CD4-positive, alpha-beta T cell treated with Interleukin-17A for 1 hour (primary cell): ENCODE measurements around the gene WFIKKN2.
"Not testable (repeated sequence)": the region's sequence is repeated elsewhere in the genome, so short reads cannot be mapped to it uniquely, and the experiment has no call there.

ENCODE experiments used
- DNase-seq: peaks from one replicate; pipeline ENCODE4 v3.0.0-alpha.2; 2020

Gene WFIKKN2

DNA sequence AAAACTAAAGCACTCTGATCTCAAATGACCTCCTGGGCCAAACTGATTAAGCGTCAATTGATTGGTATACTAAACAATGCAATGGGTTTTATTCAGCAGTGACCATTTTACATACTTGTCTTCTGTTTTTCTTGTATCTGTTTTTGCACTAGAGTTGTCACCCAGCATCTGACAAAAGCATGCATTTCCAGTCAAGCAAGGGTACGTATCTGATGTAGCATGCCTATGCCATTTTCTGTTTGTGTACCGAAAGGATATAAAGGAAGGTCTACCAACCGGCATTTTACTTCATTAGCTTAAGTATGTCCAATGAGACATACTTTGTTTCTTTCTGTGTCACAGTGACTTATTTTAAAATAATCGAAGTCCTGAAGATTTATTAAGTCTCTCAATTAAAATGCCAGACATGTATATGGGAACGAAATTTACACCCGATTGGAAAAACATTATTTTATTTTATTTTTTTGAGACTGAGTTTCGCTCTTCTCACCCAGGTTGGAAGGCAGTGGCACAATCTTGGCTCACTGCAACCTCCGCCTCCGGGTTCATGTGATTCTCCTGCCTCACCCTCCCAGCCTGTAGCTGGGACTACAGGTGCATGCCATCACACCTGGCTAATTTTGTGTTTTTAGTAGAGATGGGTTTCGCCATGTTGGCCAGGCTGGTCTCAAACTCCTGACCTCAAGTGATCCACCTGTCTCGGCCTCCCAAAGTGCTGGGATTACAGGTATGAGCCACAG, 23.3 kb downstream of the WFIKKN2 start:
- no peak for DNase-seq

DNA sequence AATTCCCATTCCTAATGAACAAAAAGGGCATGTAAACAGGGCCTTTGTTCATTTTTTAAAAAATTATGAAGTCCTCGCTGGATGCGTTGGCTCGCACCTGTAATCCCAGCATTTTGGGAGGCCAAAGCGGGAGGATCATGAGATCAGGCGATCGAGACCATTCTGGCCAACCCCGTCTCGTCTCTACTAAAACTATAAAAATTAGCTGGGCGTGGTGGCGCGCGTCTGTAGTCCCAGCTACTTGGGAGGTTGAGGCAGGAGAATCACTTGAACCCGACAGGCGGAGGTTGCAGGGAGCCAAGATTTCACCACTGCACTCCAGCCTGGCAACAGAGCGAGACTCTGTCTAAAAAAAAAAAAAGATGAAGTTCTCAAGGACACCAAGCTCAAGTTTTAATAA, 24.3 kb downstream of the WFIKKN2 start:
- not testable (repeated sequence) for DNase-seq

DNA sequence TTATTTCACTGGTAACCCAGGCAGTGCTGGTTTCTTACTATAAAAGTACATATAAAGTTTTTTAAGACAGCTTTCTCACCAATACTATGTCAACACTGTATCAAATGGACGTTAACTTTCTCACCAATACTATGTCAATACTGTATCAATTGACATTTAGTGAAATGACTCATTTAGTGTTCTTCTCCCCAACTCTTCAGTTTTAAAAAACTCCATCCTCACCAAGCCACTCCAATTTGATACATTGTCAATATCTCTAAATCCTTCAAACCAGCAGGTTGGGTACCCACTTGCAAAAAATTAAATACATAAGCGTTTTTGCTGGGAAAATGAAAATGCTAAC, 25.9 kb downstream of the WFIKKN2 start:
- no peak for DNase-seq

DNA sequence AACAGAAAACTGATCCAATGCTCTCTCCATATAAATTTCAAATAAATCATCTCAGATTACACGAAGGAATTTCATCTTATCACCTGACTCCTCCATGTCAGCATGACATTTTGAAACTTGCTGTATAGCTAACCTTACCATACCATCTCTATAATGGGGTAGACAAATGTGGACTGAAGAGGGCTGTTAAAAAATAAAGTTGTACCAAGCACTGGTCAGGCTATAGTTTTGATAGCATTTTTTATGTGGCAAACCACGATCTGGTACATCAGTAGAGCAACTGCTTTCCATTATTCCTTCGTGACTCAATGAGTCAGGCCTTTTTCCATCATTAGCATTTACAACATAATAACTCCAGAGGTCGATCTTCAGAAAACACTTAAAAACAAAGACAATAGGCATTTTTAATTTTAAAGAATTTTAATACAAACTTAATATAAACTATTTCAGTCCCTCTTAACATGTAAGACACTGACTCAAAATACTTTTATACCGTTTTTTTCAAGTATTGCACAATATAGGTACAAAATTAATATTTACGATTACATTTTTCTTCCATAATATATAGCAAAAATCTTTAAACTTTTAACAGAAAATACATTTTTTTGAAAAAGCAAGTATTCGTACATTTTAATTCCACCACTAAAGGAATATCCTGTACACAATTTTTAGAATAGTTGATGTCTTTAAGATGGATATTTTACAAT, 26.6 kb downstream of the WFIKKN2 start:
- DNase-seq: no peak

DNA sequence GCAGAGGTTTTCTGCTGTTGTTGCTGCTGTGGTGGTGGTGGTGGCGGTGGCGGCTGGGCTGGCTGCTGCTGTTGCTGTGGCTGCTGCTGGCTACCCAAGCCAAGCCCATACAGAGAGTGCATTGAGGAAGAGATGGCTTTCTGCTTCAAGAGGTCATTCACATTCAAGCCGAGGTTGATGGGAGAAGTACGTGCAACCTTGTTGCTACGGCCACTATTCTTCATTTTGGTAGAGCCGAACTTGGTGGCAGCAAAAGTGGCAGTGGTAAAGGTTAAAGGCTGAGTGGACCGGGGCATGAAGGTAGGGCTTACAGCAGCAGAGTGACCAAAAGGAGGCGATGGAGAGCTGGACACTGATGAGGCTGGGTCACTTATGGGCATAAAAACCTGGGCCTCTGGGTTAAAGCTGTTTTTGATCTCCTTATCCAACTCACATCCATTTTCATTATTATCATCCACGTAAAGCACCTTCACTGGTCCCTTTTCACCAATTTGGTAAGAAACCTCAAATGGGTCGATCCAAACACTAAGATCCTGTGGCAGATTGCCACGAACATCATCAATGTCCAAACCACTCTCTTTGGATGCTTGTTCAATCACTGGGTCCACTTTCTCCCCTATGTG, 27.9 kb downstream of the WFIKKN2 start:
- DNase-seq: peak; percentile 60

DNA sequence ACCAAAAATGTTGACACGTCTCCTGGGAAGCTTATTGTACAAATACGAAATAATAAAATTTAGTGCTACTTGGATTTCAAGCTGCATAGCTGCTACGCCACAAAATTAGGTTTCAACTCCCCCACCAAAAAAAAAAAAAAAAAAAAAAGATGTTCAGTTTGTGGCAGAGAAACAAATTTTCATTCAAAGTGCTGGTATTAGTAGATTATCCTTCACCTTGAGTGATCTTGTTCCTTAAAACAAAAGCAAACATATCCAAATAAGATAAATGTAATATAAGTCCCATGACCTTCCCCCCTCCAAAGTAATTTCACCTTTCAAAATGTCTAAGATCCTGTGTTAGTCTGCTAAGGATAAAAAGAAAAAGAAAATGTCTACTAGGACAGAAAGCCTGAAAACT, 28.5 kb downstream of the WFIKKN2 start:
- DNase-seq: no peak

DNA sequence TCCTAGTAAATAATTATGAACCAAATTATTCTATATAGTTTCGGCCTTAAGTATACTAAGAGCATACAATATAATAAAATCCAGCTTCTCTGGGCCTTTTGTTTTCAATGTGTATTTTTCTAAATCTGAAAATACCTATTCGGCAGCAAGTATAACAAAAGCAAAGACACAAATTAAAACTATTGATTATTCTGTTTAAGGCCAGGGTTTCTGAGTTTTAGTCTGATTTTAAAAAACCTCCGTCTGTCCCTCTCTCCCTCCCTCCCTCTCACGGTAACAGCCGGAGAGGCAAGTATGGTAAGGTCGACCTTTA, 29.3 kb downstream of the WFIKKN2 start:
- DNase-seq: no peak

DNA sequence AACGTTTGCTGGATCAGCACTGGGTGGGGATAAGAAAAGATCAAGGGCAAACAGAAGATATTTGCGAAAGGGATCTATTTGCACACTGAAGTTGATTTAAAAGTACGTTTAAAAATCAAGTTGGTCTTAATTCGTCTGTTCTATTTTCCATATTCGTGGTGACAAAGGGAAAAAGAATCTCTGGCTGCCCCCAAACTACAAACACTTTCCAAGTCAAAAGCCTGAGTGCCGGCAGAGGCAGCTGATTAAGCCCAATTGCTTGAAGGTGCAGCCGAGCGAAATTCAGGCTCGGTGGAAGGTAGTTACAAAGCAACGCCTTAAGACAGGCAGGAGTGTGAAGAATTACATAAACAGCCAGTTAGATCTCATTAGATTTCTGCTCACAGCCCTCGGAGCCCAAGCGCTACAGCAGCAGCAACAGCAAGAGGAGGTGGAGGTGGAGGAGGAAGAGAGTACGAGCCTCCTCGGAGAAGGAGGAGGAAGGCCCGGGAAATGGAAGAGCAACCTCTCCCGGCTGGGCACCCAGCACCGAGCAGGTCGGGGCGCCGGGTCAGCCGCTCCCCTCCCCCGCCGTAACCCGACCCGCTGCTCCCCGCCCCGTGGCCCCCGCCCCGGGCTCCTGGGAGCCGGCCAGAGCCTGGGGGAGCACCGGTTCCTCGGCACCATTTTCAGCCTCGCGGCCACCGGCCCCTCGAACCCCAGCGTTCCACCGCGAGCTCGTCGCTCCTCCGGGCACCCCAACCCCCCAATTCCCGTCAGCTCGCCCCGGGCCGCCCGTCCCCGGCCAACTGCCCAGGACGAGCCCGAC, 29.9 kb downstream of the WFIKKN2 start:
- peak; percentile 62 for DNase-seq

DNA sequence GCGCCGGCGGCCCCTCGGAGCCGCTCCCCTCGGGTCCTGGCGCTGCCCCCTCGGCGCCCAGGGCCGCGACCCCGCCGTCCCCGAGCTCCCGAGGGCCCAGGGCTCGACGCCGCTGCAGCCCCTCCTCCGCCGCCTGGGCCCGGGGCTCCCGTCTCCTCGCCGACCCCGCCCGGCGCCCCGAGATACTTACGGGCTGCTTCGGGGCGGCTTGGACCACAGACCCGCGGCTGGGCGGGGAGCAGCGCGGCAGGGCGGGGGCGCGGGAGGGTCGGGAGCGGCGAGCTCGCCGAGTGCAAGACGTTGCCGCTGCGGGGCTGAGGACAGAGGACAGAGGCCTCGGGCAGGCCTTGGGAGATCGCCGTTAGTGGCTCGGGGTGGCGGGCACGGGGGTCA, 30.5 kb downstream of the WFIKKN2 start:
- DNase-seq: no peak

DNA sequence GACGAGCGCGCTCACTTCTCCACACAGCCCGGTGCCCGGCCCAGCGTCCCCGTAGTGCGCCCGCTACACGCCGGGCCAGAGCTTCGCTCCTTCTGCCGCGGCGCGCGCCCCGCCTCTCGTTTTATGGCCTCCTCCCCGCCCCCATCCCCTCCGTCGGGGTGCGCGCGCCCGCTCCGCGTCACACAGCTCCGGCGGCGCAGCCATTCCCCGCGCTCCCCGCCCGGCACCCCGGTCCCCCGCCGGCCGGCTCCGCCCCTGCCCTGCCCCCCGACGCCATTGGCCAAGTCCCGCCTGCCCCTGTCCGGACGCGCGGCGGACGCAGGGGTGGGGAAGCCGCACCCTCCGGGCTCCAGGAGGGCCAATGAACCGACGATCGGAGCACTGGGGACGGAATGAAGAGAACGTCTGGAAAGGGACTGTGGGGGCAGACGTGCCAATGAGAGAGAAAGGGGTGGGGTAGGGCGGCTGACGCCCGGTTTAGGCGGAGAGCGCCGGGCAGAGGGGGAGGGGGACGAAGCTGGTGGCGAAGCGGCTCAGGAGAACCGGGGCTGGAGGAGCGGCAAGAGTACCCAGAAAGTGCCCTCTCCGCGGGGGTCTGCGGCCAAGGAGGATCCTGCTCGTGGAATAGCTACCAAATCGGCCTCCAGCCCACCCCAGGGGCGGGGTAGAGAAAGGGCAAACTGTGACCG, 31.0 kb downstream of the WFIKKN2 start, which contains the start of gene TOB1:
TSS of gene TOB1 (minus strand) at position 94 of the 689 bp plus-strand sequence. CDS start 2,337 bp downstream, outside the sequence.
- DNase-seq: peak; percentile 98

DNA sequence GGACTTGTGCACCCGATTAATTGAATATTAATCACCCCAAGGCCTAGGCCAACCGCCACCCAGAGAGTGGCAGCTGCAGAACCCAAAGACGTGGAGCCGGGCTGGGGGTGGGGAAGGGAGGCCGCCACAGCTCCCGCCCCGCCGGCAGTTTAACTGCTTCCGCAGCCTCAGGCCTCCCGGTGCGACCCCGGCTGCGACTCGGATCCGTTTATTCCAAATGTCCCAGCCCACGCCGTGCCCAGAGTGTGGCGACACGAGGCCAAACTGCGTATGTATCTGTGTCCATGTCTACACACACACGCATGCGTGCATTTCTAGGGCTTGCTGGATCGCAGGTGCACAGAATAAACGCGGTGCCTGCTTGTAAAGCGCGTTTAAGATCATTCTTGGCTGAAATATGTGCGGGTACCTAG, 31.6 kb downstream of the WFIKKN2 start:
- no peak for DNase-seq

DNA sequence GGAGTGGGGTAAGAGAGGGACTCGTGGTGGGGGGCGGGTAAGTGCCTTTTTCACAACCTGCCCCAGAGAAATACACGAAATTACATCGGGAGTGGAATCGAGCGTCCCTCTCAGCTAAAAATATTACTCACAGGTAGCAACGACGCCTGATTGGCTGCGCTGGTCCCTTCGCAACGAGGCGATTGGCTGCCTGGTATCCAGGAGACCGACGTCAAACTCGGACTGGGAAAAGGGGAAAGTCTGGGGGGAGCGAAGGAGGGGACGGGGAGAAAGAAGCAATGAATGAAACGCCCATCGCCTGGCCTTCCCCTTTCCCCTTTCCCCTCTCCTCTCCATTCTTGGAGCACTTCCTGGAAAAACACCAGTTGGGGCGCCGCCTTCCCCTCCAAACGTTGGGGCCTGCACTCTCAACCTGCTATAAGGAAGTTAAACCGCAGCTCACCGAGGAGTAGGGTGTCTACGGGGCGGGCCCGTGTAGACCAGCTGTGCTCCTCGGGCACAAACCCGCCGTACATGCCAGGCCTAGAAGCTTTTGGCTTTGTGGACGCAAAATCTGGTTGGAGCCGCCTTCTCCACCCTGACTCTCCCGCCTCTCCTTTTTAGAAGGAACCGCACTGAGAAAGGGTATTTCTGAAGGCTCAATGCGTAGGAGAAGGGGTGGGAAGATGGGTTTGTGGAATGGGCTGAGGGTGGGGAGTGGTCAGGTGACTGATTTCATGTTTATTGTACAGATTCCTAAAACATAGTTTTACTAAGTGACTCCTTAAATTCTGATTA, 32.2 kb downstream of the WFIKKN2 start:
- DNase-seq: peak; percentile 92

DNA sequence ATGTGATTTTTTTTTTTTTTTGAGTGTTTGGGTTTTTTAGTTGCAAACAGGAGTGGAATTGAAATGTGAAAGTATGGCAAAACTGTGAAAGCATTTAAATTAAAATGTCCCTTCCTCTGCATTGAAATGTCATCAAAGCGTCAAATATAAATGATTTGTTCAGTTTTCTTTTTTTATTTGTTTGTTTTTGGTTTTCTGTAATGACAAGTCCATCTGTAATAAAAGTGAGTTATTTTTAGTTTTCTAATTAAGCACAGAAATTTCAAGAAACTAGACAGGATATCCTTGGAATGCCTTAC, 32.7 kb downstream of the WFIKKN2 start:
- DNase-seq: no peak

DNA sequence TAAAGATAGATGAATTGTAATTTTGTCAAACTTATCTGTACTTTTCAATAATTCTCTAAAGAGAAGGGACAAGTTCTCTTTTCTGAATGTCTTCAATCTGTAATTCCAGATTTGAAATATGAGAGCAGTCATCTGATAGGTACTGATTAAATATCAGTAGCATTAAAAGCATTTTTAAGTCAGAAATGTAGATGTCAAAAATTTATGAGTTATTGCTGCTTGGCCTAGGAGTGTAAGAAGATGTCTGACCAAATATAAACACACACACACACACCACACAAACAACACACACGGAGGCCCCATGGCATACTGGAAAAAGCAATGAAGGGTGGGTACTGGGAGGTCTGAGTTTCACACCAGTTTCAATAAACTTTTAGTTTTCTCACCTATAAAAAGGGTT, 33.2 kb downstream of the WFIKKN2 start:
- no peak for DNase-seq

DNA sequence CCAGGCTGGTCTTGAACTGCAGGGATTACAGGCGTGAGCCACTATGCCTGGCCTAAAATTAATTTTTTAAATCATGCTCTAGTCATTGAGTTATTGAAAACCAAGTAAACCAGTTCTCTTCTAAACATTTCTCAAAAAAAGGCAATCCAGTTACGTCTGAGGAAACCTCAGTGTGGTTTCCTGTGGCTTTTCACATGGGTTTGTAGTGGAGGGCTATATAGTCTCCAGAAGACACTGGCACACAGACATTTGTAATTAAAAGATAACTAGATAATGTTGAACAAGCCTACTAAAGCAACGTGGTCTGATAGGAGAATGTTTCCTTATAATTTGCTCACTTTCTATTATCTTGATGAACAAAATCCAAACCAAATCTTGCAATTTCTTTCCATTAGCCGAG, 36.0 kb downstream of the WFIKKN2 start:
- peak; percentile 79 for DNase-seq

DNA sequence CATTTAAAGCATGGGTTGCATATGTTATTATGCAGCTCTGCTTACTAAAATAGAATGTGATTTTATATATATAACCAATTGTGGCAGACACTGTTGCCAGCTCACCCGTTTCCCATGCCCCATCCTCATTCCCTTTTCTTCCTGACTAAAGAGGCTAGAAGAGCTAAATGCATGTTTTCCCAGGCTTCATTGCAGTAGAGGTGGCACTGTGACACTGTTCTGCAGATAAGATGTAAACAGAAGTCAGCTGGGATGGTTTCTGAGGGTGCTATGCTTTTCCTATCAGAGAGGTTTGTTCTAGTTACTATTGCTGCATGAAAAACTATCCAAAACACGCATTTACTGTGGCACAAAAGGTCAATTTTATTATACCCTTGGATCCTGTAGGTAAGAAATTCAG, 36.5 kb downstream of the WFIKKN2 start:
- no peak for DNase-seq

DNA sequence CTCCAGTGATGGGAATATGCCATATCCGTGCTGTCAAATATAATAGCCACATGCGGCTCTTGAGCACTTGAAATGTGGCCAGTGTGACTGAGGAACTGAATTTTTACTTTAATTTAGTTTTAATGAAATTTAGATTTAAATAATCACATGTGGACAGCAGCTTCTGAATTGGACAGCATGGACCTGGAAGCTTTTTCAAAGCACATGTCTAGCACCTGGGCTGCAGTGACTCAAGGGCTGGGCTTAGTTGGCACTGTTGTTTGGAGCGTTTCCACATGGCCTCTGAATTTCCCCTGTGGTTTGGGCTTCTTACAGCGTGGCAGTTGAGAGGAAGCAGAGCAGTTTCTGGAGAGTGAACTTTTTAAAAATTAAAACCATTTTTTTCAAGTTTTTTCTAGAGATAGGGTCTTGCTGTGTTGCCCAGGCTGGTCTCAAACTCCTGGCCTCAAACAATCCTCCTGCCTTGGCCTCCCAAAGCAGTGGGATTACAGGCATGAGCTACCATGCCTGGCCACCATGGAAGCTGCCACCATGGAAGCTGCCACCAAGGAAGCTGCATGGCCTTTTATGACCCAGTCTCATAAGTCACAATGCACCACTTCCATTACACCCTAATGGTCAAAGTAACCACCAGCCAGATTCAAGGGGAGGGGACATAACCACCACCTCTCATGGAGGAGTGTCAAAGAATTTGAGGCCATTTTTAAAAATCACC, 37.5 kb downstream of the WFIKKN2 start:
- DNase-seq: peak; percentile 70

DNA sequence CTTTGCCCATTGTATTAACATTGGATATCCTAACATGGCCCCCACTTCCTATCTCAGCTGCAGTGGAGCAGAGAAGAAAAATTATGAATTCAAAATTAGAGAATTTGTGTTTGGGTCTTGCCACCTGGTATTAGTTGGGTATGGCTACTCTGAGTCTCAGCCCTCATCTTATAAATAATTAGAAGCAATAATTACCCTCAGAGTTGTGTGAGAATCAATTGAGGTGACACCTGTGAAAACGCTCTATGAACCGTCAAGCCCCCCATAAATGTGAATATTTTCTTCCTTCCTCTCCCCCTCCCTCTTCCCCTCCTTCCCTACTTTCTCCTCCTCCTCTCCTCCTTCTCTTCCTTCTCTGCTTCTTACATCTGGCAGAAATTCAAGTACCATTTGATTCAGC, 39.7 kb downstream of the WFIKKN2 start:
- no peak for DNase-seq

DNA sequence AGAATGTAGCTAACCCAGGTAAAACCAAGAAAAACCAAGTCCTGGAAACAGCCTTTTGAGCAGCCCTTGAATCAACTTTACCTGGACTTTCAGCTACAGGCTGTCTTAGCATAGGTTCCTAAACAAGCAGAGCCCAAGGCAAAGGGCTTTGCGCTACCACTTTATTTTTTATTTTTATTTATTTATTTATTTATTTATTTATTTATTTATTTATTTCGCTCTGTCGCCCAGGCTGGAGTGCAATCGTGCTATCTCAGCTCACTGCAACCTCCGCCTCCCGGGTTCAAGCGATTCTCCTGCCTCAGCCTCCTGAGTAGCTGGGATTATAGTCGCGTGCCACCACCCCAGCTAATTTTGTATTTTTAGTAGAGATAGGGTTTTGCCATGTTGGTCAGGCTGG, 41.7 kb downstream of the WFIKKN2 start:
- DNase-seq: not testable (repeated sequence)

DNA sequence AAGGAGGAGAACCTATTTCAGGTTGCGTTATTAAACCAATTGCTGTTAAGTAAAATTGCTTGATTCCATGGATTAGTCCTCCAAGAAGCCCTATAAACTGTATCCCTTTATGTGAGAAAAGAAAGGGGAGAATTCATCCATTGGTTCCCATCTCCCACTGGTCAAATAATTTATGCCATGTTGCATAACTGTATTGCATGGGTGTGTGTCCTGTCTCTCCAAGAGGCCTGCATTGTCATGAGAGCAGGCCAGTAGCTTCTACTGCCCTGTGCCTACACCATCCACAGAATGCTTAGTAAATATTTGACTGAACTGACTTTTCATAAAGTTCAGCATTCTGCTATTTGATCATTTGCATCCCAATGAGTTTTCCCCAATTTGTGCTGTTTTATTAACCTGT, 42.5 kb downstream of the WFIKKN2 start:
- no peak for DNase-seq

DNA sequence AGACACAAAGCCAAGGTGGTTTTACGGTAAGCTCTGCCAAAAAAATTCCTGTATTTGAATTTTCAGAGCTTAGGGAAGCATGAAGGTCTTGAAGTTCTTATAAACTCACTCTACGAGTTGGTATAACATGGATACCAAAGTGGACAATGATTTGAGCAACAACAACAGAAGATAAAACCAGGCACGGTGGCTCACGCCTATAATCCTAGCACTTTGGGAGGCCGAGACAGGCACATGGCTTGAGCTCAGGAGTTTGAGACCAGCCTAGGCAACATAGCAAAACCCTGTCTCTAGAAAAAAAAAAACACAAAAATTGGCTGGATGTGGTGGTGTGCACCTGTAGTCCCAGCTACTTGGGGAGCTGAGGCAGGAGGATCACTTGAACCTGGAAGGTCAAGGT, 43.7 kb downstream of the WFIKKN2 start:
- DNase-seq: no peak

DNA sequence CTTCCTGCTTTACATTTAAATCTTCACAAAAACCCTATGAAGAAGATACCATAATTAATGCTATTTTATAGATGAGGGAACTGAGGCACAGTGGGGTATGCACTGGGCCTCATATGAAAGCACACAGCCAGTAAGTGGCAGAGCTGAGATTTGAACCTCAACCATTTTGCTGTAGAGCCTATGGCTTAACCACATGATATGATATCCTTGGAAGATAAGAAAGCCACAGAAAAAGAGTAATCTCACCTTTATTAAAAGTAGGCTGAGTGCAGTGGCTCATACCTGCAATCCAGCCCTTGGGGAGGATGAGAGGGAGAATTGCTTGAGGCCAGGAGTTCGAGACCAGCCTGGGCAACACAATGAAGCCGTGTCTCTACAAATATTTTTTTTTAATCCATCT, 45.8 kb downstream of the WFIKKN2 start:
- DNase-seq: no peak
